ENCODE measurements around the gene GAP43.

GAP43 gene

GRCh38 chr3:115673881-115674280, 50.6 kb downstream of the GAP43 start:
- no peaks in the 10 kb centered on the region for H3K9me3 ChIP-seq (ENCODE audit: control insufficient read depth in 1 of 2, low read length in 2 of 2)
- H3K9ac ChIP-seq (ENCODE audit: low read depth in 1 of 2, low read length in 2 of 2): no peak overlapping the region
- no peaks in the 10 kb centered on the region for H3K27me3 ChIP-seq (ENCODE audit: control insufficient read depth in 1 of 2, insufficient read depth in 2 of 2, low read length in 2 of 2)
- no peak overlapping the region for H3K4me3 ChIP-seq (ENCODE audit: low read depth in 1 of 2, low read length in 2 of 2)
- no peaks in the 10 kb centered on the region for H3K4me1 ChIP-seq (ENCODE audit: control insufficient read depth in 1 of 2, insufficient read depth in 2 of 2, low read length in 2 of 2)
- no peak overlapping the region for H3K27ac ChIP-seq (ENCODE audit: low read depth, low read length)
- H3K36me3 ChIP-seq (ENCODE audit: control insufficient read depth in 1 of 2, insufficient read depth in 2 of 2, low read length in 2 of 2): no peaks in the 10 kb centered on the region

GRCh38 chr3:115676336-115676735, 53.0 kb downstream of the GAP43 start:
- Histone ChIP-seq H3K4me1 (ENCODE audit: control insufficient read depth in 1 of 2, insufficient read depth in 2 of 2, low read length in 2 of 2) (no peaks in the 10 kb centered on the region), H3K27me3 (ENCODE audit: control insufficient read depth in 1 of 2, insufficient read depth in 2 of 2, low read length in 2 of 2) (no peaks in the 10 kb centered on the region), H3K4me3 (ENCODE audit: low read depth in 1 of 2, low read length in 2 of 2) (no peak overlapping the region), H3K9me3 (ENCODE audit: control insufficient read depth in 1 of 2, low read length in 2 of 2) (no peaks in the 10 kb centered on the region), H3K27ac (ENCODE audit: low read depth, low read length) (no peak overlapping the region), H3K36me3 (ENCODE audit: control insufficient read depth in 1 of 2, insufficient read depth in 2 of 2, low read length in 2 of 2) (no peaks in the 10 kb centered on the region), H3K9ac (ENCODE audit: low read depth in 1 of 2, low read length in 2 of 2) (no peak overlapping the region)

- H3K27me3 ChIP-seq (ENCODE audit: control insufficient read depth in 1 of 2, insufficient read depth in 2 of 2, low read length in 2 of 2): no peaks in the 10 kb centered on the region
- H3K4me3 ChIP-seq (ENCODE audit: low read depth in 1 of 2, low read length in 2 of 2): no peak overlapping the region
- no peaks in the 10 kb centered on the region for H3K9me3 ChIP-seq (ENCODE audit: control insufficient read depth in 1 of 2, low read length in 2 of 2)
- H3K27ac ChIP-seq (ENCODE audit: low read depth, low read length): no peak overlapping the region
- H3K4me1 ChIP-seq (ENCODE audit: control insufficient read depth in 1 of 2, insufficient read depth in 2 of 2, low read length in 2 of 2): no peaks in the 10 kb centered on the region
- H3K36me3 ChIP-seq (ENCODE audit: control insufficient read depth in 1 of 2, insufficient read depth in 2 of 2, low read length in 2 of 2): no peaks in the 10 kb centered on the region
- no peak overlapping the region for H3K9ac ChIP-seq (ENCODE audit: low read depth in 1 of 2, low read length in 2 of 2)
These were observed 57.6 kb downstream of the GAP43 start for GRCh38 chr3:115680803-115681345.

GRCh38 chr3:115681736-115682135, 58.4 kb downstream of the GAP43 start:
- Histone ChIP-seq H3K9me3 (ENCODE audit: control insufficient read depth in 1 of 2, low read length in 2 of 2) (no peaks in the 10 kb centered on the region), H3K9ac (ENCODE audit: low read depth in 1 of 2, low read length in 2 of 2) (no peak overlapping the region), H3K4me1 (ENCODE audit: control insufficient read depth in 1 of 2, insufficient read depth in 2 of 2, low read length in 2 of 2) (no peaks in the 10 kb centered on the region), H3K36me3 (ENCODE audit: control insufficient read depth in 1 of 2, insufficient read depth in 2 of 2, low read length in 2 of 2) (no peaks in the 10 kb centered on the region), H3K4me3 (ENCODE audit: low read depth in 1 of 2, low read length in 2 of 2) (no peak overlapping the region), H3K27ac (ENCODE audit: low read depth, low read length) (no peak overlapping the region), H3K27me3 (ENCODE audit: control insufficient read depth in 1 of 2, insufficient read depth in 2 of 2, low read length in 2 of 2) (no peaks in the 10 kb centered on the region)

- Histone ChIP-seq H3K4me3 (ENCODE audit: low read depth in 1 of 2, low read length in 2 of 2) (no peak overlapping the region), H3K27me3 (ENCODE audit: control insufficient read depth in 1 of 2, insufficient read depth in 2 of 2, low read length in 2 of 2) (no peaks in the 10 kb centered on the region), H3K36me3 (ENCODE audit: control insufficient read depth in 1 of 2, insufficient read depth in 2 of 2, low read length in 2 of 2) (no peaks in the 10 kb centered on the region), H3K4me1 (ENCODE audit: control insufficient read depth in 1 of 2, insufficient read depth in 2 of 2, low read length in 2 of 2) (no peaks in the 10 kb centered on the region), H3K27ac (ENCODE audit: low read depth, low read length) (no peak overlapping the region), H3K9ac (ENCODE audit: low read depth in 1 of 2, low read length in 2 of 2) (no peak overlapping the region), H3K9me3 (ENCODE audit: control insufficient read depth in 1 of 2, low read length in 2 of 2) (no peaks in the 10 kb centered on the region)
These were observed 60.0 kb downstream of the GAP43 start for GRCh38 chr3:115683305-115683704.

GRCh38 chr3:115683773-115684172, 60.5 kb downstream of the GAP43 start:
- Histone ChIP-seq H3K27me3 (ENCODE audit: control insufficient read depth in 1 of 2, insufficient read depth in 2 of 2, low read length in 2 of 2) (no peaks in the 10 kb centered on the region), H3K9ac (ENCODE audit: low read depth in 1 of 2, low read length in 2 of 2) (no peak overlapping the region), H3K27ac (ENCODE audit: low read depth, low read length) (no peak overlapping the region), H3K36me3 (ENCODE audit: control insufficient read depth in 1 of 2, insufficient read depth in 2 of 2, low read length in 2 of 2) (no peaks in the 10 kb centered on the region), H3K4me3 (ENCODE audit: low read depth in 1 of 2, low read length in 2 of 2) (no peak overlapping the region), H3K9me3 (ENCODE audit: control insufficient read depth in 1 of 2, low read length in 2 of 2) (no peaks in the 10 kb centered on the region), H3K4me1 (ENCODE audit: control insufficient read depth in 1 of 2, insufficient read depth in 2 of 2, low read length in 2 of 2) (no peaks in the 10 kb centered on the region)

- H3K27ac ChIP-seq (ENCODE audit: low read depth, low read length): no peak overlapping the region
- no peak overlapping the region for H3K4me3 ChIP-seq (ENCODE audit: low read depth in 1 of 2, low read length in 2 of 2)
- no peaks in the 10 kb centered on the region for H3K9me3 ChIP-seq (ENCODE audit: control insufficient read depth in 1 of 2, low read length in 2 of 2)
- no peak overlapping the region for H3K9ac ChIP-seq (ENCODE audit: low read depth in 1 of 2, low read length in 2 of 2)
- no peaks in the 10 kb centered on the region for H3K4me1 ChIP-seq (ENCODE audit: control insufficient read depth in 1 of 2, insufficient read depth in 2 of 2, low read length in 2 of 2)
- H3K27me3 ChIP-seq (ENCODE audit: control insufficient read depth in 1 of 2, insufficient read depth in 2 of 2, low read length in 2 of 2): no peaks in the 10 kb centered on the region
- H3K36me3 ChIP-seq (ENCODE audit: control insufficient read depth in 1 of 2, insufficient read depth in 2 of 2, low read length in 2 of 2): no peaks in the 10 kb centered on the region
These were observed 61.8 kb downstream of the GAP43 start for GRCh38 chr3:115685097-115685496.

GRCh38 chr3:115687721-115688120, 64.4 kb downstream of the GAP43 start:
- Histone ChIP-seq H3K9ac (ENCODE audit: low read depth in 1 of 2, low read length in 2 of 2) (no peak overlapping the region), H3K36me3 (ENCODE audit: control insufficient read depth in 1 of 2, insufficient read depth in 2 of 2, low read length in 2 of 2) (no peaks in the 10 kb centered on the region), H3K4me1 (ENCODE audit: control insufficient read depth in 1 of 2, insufficient read depth in 2 of 2, low read length in 2 of 2) (no peaks in the 10 kb centered on the region), H3K27me3 (ENCODE audit: control insufficient read depth in 1 of 2, insufficient read depth in 2 of 2, low read length in 2 of 2) (no peaks in the 10 kb centered on the region), H3K9me3 (ENCODE audit: control insufficient read depth in 1 of 2, low read length in 2 of 2) (no peaks in the 10 kb centered on the region), H3K4me3 (ENCODE audit: low read depth in 1 of 2, low read length in 2 of 2) (no peak overlapping the region), H3K27ac (ENCODE audit: low read depth, low read length) (no peak overlapping the region)

GRCh38 chr3:115688418-115688817, 65.1 kb downstream of the GAP43 start:
- Histone ChIP-seq H3K4me3 (ENCODE audit: low read depth in 1 of 2, low read length in 2 of 2) (no peak overlapping the region), H3K36me3 (ENCODE audit: control insufficient read depth in 1 of 2, insufficient read depth in 2 of 2, low read length in 2 of 2) (no peaks in the 10 kb centered on the region), H3K27me3 (ENCODE audit: control insufficient read depth in 1 of 2, insufficient read depth in 2 of 2, low read length in 2 of 2) (no peaks in the 10 kb centered on the region), H3K27ac (ENCODE audit: low read depth, low read length) (no peak overlapping the region), H3K4me1 (ENCODE audit: control insufficient read depth in 1 of 2, insufficient read depth in 2 of 2, low read length in 2 of 2) (no peaks in the 10 kb centered on the region), H3K9me3 (ENCODE audit: control insufficient read depth in 1 of 2, low read length in 2 of 2) (no peaks in the 10 kb centered on the region), H3K9ac (ENCODE audit: low read depth in 1 of 2, low read length in 2 of 2) (no peak overlapping the region)

- Histone ChIP-seq H3K4me1 (ENCODE audit: control insufficient read depth in 1 of 2, insufficient read depth in 2 of 2, low read length in 2 of 2) (no peaks in the 10 kb centered on the region), H3K36me3 (ENCODE audit: control insufficient read depth in 1 of 2, insufficient read depth in 2 of 2, low read length in 2 of 2) (no peaks in the 10 kb centered on the region), H3K27ac (ENCODE audit: low read depth, low read length) (no peak overlapping the region), H3K9ac (ENCODE audit: low read depth in 1 of 2, low read length in 2 of 2) (no peak overlapping the region), H3K27me3 (ENCODE audit: control insufficient read depth in 1 of 2, insufficient read depth in 2 of 2, low read length in 2 of 2) (no peaks in the 10 kb centered on the region), H3K4me3 (ENCODE audit: low read depth in 1 of 2, low read length in 2 of 2) (no peak overlapping the region), H3K9me3 (ENCODE audit: control insufficient read depth in 1 of 2, low read length in 2 of 2) (no peaks in the 10 kb centered on the region)
These were observed 66.6 kb downstream of the GAP43 start for GRCh38 chr3:115689928-115690327.

- no peaks in the 10 kb centered on the region for H3K9me3 ChIP-seq (ENCODE audit: control insufficient read depth in 1 of 2, low read length in 2 of 2)
- H3K4me3 ChIP-seq (ENCODE audit: low read depth in 1 of 2, low read length in 2 of 2): no peak overlapping the region
- no peaks in the 10 kb centered on the region for H3K4me1 ChIP-seq (ENCODE audit: control insufficient read depth in 1 of 2, insufficient read depth in 2 of 2, low read length in 2 of 2)
- H3K27me3 ChIP-seq (ENCODE audit: control insufficient read depth in 1 of 2, insufficient read depth in 2 of 2, low read length in 2 of 2): no peaks in the 10 kb centered on the region
- no peaks in the 10 kb centered on the region for H3K36me3 ChIP-seq (ENCODE audit: control insufficient read depth in 1 of 2, insufficient read depth in 2 of 2, low read length in 2 of 2)
- H3K27ac ChIP-seq (ENCODE audit: low read depth, low read length): no peak overlapping the region
- no peak overlapping the region for H3K9ac ChIP-seq (ENCODE audit: low read depth in 1 of 2, low read length in 2 of 2)
These were observed 68.7 kb downstream of the GAP43 start for GRCh38 chr3:115691964-115692363.

Measured in duodenal mucosa (tissue), 2 donors.